Limb (tissue), 2 donors: Measurements from ENCODE around the gene FBLIM1.

Experiments used
- DNase-seq, 2 donors: peaks; one replicate each; pipeline ENCODE4 v3.0.0-alpha.2; 2016; ENCODE audit errors: extremely low spot score in 2 of 2

The FBLIM1 gene

DNA sequence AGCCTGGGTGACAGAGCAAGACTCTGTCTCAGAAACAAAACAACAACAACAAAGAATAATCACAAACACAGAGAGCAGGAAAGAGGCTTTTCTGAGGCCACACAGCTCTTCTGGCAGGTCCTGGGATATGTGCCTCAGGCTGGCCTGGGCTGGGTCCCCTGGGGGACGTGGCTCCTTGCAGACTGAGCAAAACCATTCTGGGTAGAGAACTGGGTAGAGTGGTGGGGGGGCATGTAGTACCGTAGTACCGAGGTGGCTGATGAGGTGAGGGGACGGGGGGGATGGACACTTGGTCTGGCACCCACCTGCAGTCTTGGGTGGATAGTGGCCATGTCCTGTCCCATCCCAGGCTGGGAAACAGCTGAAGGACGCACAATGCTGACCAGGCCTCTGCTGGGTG, 10.3 kb upstream of the FBLIM1 start:
- DNase-seq = no peak

DNA sequence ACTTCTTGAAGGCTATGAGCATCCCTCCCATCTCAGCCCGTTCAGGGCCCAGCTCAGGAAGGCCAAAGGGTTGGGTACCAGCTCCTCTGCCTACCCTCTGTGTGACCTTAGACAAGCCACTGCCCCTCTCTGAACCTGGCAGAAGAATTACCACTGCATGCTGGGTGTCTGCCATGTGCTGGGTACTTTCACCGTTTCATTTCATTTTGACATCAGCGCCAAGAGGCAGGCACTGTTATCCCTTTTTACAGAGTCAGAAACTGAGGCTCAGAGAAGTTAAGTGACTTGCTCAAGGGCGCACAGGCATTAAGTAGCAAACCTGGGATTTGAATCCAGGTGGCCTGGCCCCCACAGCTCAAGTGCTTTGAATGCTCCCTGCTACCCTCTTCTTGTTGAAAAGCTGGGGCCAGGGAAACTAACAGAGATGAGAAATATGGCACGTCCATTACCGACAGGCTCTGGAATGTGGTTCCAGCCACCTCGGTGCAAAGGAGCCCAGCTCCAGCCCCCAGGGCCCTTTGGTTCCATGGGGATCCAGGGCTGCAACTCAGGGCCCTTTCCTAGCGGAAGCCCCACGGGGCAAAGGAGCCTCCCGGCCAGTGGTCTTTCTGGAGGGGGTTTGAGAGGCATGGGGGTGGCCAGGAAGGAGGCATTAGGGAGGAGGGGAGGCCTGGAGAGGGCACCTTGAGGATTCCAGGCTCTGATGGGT, 9.8 kb upstream of the FBLIM1 start:
- no peak for DNase-seq

DNA sequence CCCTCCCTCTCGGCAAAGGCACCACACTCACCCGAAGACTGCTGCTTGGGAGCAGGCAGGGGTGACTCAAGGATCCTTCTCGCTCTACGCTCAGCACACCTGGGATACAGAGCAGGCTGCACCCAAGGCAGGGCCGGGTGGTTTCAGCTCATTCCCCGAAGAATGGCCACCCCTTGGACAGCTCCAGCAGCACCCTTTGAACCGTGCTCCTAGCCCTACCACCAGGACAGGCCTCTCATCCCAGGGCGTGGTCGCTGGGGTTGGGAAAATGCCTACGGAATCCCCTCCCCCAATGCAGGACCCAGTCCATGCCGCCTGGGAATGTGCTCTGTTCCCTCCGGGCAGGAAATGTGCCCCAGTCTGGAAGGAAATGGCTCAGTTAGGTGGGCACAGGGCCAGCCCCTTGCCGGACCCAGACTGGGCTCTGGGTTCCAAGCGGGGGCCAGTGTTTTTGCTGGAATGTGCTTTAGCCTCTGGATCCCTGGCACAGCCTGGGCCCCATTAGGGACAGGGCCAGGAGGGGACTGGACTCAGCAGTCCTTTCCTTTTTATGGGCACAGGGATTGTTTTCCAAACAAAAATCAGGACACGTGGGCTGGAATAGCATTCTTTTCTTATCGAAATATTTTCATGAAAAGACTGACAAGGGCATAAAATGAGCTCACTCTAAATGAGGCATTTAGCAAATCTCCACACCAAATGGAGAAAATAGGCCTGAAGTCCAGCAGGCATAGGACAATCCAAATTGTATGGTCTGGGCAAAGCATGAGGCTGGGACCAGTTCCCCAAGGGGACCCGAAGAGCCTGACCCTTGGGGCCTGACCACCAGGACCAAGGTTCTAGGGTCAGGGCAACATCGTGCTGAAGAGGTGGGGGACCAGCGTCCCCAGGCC, 8.9 kb upstream of the FBLIM1 start:
- no peak for DNase-seq

DNA sequence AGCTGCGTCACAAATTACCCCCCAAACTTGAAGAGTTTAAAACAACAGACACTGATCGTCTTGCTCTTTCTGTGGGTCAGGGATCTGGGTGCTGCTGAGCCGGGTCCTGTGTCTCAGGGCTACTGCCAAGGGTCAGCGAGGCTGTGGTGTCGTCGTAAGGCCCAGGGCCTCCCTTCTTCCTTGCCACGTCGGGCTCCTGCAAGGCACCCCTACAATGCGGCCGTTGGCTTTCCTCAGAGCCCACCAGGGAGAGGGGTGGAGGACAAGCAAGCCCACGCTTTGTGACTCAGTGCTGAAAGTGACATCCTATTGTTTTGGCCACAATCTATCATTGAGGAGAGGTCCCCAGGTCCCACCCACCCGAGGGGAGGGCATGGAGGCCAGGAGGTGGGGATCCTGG, 7.7 kb upstream of the FBLIM1 start:
- no peak for DNase-seq

DNA sequence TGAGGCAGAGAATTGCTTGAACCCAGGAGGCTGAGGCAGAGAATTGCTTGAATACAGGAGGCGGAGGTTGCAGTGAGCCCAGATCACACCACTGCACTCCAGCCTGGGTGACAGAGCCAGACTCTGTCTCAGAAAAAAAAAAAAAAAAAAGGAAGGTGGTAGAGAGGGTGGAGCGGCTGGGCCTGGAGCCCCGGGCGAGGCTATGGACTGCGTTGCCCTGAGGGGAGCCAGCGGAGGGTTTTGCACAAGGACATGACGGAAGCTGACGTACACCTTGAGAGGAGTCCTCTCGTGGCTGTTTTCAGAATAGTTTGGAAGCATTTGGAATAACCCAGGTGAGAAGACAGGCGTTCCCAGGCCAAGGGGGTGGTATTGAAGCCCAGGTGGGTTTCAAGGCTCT, 6.9 kb upstream of the FBLIM1 start:
- no peak for DNase-seq

DNA sequence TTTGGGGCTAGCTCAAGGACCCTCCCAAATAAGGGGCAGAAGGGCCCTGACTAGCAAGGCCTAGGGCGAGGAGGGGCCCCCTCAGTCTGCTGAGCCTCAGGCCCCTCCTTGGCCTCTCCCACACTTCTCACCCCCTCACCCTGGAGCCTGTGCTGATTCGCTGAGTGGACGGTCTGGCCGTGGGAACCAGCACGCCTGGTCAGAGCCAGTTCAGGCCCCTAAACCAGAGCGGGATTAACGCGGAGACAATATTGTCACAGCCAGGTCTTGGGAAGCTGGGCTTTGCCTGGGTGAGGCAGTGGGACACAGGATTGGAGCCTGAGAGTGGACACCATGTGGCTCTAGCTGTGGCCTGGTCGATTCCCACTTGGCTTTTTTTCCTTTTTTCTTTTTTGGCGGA, 4.8 kb upstream of the FBLIM1 start:
- no peak for DNase-seq

DNA sequence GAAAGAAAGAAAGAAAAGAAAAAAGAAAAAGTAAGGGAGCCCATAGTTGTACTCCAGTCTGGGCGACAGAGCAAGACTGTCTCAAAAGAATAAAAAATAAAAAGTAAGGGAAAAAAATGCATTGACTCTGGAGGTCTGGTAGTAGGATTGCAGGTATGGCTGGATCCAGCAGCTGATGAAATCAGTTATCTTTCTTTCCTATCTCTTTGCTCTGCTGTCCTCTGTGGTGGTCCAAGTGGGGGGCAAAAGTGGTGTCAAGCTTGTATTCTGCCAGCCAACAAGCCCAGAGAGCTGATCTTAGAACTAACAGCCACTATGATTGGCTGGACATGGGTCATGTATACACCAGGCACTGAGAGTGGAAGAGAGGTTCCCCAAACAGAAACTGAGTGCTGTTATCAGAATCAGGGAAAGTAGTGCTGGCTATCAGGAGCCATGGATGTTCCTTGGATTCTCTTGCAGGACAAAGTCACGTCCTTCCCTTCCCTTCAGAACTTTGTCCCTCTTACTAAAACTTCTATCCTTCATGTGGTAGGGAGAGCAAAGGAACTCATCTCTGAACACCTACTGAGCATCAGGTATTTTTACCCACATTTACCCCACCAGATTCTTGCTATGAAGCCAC, 3.5 kb upstream of the FBLIM1 start:
- no peak for DNase-seq

DNA sequence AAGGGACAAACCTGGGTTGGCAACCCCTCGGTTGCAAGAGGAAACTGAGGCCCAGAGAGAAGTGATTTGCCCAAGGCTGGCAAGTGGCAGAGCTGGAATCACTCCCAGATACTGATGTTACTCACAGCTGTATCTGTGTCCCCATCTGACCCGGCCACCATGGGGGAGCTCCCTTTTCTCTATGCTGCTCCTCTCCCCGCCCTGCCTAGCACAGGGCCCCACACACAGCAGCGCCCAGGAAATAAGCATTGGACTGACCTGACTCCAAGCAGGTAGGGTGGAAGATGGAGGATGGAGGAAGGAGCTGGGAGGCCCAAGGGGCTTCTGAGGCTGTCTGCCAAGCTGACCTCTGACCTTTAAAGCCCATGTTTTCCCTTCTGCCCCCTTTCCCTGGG, 3.0 kb upstream of the FBLIM1 start:
- DNase-seq = no peak

DNA sequence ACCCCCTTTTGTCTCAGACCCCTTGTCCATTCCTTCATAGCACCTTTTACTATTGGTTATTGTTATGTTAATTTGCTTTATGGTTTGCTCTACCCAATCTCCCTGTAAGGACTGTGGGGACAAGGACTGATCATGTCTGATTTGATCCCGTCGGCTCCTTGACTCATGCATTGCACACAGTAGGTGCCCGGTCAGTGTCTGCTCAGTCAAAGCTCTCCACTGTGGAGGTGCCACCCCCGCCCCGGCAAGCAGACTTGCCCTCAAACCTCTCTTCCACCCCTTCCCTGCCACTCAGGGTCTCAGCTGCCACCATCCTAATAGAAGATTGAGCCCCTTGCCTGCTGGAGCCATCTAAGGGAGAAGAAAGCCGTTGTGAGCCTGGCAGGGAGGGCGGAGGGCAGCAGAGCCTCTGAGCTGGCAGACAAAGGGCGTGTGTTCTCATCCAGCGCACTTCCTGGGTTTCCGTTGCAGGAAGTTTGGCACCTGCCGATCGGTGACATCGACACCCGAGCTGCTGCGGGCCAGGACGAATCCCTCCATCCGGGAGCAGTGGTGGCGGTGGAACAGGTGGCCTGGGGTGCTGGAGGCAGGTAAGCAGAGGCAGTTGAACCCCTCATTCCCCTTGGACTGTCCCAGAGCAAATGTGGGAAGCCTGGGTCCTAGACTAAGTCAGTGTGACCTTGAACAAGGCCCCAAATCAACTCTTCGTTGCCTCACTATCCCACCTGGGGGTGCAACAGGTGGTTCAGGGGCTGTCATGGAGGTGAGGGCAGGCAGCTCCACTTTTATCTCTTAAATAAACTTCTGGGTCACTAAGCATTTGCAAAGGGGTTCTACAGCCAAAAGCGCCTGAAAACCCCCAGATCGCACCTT, 2.2 kb upstream of the FBLIM1 start:
- DNase-seq = peak in 1 of 2 donors; percentile 29

DNA sequence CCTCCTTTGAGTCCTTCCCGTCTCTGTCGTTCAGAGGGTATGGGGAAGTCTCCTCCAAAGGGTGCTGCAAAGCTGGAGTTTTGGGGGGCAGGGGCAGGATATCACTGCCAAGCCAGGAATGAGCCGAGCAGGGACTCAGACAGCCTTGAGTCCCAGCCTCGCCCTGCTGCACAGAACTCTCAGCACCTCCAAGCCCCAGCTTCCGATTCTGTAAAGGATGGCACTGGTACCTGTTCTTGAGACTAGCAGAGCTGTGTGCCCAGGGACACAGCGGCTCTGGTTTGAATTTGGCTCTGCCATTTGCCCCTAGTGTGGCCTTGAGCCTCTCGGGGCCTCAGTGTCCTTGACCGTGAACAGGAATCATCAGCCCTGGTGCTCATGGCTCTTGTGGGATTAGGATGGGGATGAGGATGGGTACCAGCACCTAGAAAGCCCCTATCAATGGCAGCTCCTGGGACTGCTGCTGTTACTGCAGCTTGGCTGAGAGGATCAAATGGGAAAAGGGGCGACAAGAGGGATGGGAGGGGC, 1.5 kb upstream of the FBLIM1 start:
- peak in 1 of 2 donors; percentile 27 for DNase-seq

DNA sequence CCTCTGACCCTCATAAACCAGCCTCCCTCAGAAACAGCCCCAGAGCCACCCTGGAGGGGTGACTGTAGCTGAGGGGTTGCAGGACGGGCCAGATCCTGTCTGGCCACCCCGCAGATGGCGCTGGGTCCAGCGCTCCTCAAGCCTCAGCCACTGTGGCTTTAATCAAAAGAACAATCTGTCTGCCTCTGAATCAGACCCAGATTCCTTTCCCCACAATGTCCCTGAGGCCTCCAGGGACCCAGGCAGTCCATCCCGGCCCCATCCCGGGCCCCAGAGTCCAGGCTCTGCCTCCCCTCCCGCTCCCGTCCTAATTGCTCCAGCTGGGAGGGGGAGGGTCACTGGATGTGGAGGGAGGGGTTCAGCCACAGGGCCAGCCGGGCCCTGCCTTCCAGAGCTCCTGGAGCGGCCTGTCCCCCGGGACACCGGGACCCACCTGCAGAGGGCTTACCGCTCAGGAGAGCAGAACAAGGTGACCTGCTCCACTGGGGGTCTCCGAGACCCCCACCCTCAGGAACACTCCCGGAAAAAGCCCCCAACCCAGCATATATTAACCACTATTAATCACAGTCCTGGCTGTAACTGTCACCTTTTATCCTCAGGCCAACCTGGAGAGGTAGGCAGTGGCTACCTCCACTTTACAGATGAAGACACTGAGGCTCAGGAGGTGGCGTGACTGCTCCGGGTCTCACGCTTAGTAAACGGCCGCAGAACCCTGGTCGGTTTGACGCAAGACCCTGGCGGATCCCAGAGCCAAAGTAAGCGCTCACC, 836 bp upstream of the FBLIM1 start:
- peak in 1 of 2 donors; percentile 53 for DNase-seq

DNA sequence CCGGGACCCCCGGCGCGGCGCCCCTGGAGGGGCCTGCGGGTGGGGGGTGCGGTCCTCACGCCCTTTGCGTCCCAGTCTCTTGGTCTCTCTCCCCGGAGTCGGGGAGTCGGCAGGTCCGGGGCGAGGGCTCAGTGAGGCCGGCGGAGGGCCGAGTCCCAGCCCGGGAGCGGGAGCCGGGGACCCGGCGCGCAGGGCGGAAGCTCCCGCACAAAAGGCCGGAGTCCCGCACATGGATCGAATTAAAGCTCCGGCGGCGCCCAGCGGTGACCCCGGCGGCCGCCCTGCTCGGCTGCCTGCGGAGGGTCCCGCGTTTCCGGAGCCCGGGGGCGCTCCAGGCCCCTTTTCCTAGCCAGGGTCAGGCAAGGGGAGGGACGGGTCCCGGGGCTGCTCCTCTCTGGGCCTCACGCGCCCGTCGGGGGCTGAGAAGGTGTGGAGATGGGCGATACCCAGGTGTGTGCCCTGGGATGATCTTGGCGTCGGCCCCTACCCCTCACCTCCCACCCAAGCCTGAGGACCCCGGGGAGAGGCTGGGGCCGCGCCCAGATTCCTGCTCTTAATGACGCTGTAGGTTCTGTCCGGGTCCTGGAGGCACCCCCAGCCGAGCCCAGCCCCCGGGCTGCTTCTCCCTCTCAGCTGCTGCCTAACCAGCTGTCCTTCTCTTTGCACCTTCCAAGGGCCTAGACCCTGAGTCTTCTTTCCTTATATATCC, 512 bp downstream of the FBLIM1 start:
- DNase-seq = peak in 1 of 2 donors; percentile 64

DNA sequence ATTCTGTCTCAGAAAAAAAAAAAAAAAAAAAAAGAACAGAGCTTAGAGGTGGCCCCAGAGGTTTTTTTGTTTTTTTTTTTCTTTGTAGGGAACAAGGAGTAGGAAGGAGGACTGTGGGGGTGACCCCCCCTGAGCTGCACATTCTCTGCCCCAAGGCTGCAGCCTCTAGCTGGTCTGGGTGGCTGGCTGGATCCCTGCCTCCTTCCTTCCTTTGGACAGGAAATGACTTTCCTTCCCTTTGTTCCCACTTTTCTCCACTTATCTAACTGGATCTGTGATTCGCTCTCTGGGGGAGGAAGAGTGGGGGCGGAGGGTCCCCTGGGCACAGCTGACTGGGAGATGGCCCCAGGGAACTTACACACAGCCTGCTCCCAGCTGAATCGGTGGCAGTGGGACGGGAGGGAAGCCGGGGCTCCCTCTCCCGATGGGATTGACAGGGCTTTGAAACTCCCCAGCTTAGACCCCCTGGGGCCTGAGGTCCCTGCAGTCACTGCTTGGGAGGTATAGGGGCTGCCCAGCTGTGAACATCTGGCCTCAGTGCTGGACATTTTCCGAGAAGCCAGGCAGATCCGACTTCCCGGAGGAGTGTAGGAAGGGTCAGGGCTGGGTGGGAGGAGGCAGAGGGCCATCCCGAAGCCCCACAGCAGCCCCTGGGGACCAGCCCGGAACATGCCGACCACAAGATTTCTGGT, 2.1 kb downstream of the FBLIM1 start:
- DNase-seq = peak in 1 of 2 donors; percentile 58

DNA sequence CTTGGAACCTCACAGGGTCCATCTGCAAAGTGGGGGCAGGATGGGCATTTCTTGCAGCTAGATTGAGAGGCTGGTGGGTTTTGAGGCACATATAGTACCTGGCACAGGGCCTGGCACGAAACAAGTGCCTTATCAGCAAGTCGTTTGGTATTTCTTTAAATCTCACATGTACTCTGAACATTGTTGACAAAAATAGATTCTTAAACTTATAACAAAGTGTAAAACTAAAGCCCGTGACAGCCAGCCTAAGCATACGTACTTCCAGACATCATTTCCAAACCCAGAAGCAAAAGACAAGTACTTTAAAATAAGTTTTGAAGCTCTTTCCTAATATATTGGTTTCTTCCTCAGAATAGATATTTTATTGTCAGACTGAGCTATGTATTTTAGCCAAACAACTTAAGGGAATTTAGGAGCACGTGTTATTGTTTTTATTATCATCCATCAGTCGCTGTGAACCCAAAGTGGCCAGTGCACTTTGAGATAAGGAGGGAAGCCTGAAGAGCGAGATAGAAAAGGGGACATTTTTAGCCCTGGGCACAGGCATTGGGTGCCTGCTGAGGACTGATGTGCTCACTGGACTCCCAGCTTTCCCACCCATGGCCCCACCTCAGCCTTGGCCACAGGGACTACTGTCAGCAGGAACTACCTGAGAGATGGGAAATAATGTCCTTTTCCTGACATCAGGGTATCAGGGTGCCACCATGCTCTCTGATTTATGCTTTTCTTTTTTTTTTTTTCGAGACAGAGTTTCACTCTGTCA, 3.0 kb downstream of the FBLIM1 start:
- DNase-seq = no peak

DNA sequence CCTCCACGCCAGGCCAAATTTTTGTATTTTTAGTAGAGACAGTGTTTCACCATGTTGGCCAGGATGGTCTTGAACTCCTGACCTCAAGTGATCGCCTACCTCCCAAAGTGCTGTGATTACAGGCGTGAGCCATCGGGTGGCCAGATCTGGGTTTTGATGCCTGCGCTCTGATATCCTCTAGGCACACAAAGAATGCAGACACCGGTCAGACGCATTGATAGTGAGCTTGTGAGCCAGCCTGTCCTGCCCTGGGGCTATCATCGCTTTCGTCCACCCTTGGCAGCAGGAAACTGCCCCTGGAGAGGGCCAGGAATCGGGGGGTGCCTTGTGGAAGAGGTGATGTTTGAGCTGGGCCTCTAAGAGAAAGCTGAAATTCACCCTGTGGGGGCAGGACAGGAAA, 4.0 kb downstream of the FBLIM1 start:
- no peak for DNase-seq

DNA sequence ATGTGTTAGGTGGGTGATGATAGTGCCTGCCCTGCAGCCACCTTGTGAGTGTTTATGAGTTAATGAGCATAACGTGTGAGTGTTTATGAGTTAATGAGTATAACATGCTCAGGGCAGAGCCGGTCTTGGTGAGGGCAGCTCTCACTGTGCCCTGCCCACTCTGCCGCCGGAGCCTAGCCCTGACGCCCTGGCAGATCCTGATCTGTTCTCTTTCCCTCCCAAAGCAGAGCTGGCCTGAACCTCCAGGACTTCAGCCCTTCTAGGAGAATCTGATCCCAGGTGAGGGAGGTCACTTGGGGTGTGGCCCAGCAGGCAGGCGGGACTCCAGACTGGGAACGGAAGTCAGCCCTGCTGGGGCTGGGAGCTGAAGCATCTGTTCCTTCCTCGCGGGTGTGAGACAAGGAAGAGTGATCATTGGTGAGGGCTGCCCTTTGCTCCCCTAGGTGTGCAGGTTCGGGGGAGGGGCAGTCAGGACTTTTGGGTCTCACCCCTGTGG, 5.7 kb downstream of the FBLIM1 start:
- no peak for DNase-seq

DNA sequence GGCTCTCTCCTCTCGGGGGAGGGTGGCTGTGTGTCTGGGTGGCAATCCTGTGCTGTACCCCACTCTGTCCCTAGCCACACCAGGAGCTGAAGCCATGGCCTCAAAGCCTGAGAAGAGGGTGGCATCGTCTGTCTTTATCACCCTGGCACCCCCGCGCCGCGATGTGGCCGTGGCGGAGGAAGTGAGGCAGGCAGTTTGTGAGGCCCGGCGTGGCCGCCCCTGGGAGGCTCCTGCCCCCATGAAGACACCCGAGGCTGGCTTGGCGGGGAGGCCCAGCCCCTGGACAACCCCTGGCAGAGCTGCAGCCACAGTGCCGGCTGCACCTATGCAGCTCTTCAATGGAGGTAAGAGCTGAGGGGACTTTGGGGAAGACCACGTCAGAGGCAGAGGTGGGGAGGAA, 6.3 kb downstream of the FBLIM1 start:
- no peak for DNase-seq

DNA sequence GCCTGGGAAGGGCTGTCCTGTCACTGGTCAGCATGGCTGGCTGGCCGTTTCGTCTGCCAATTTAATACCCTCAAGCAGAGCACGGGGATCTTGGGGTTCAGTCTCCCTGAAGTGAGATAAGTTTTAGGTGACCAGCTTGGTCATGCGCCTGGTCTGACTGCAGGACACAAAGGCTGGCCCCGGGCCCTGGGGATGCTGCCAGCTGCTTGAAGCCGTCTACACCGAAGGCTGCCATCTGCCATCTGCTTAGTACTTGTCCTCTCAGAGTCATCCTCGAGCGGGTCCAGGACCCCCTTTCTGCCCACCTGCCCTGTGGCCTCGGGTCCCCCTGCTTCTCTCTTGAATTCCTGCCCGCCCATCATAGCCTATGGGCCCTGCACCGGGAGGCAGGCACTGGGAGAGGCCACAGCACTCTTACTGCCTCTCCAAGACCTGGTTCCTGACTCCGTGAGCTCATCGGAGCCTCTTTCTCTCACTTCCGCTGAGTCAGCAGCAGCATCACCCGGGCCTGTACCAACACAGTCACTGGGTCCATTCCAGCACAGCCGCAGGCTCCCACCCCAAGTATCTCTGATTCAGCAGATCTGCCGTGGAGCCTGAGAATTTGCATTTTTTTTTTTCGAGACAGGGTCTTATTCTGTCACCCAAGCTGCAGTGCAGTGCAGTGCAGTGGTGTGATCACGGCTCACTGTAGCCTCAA, 7.0 kb downstream of the FBLIM1 start:
- DNase-seq = no peak
